GM12878 (cell line): Measurements from ENCODE around the gene TCF23. TPM values are rescaled to one million over a fixed set of nuclear protein-coding genes. Genes with fewer than 3 reads are reported as not detected.

Source experiments
- ATAC-seq: fragments of 200-7000 bp; cut with Tn5 transposase; 3 replicates; pipeline ENCODE4 v1.9.1; 2020; ENCODE audit warnings: mild to moderate bottlenecking, moderate library complexity
- BruUV-seq: library from RNA; stranded (reverse); fragments of 400-500 nt; replicated peaks from 2 replicates; lab custom pipeline; 2021; lab: Mats Ljungman, UMichigan
- CTCF ChIA-PET: fragments of 300-600 bp; sonication (Branson Sonifier 250); formaldehyde crosslinking; extraction: SDS; loops from one replicate; lab custom pipeline; 2021; ENCODE audit warnings: inconsistent platforms; lab: Yijun Ruan, JAX
- POLR2A ChIA-PET: fragments of 350-600 bp; formaldehyde crosslinking; extraction: SDS; loops from one replicate; lab custom pipeline; 2021; ENCODE audit warnings: inconsistent platforms; lab: Charles Lee
- RAD21 ChIA-PET: fragments of 300-600 bp; sonication (Branson Sonifier 250); formaldehyde crosslinking; loops from one replicate; lab custom pipeline; 2023; ENCODE audit warnings: antibody characterized with exemption; ENCODE audit not compliant: unreplicated experiment; lab: Charles Lee
- SMC1A ChIA-PET: fragments of 300-600 bp; sonication (Branson Sonifier 250); formaldehyde crosslinking; loops from one replicate; lab custom pipeline; 2023; ENCODE audit not compliant: unreplicated experiment, uncharacterized antibody; lab: Charles Lee
- DNase-seq: peaks from one replicate; pipeline ENCODE4 v3.0.0-alpha.2; 2011; ENCODE audit warnings: low read depth, low spot score
- FAIRE-seq: peaks from 3 replicates; lab custom pipeline; 2011; peaks lifted over from hg19 to GRCh38; lab: Jason Lieb, UNC
- H2AFZ ChIP-seq: 2 replicates; pipeline ENCODE4 v1.6.0; 2011; ENCODE audit warnings: low read depth, low read length, control low read depth; ENCODE audit not compliant: control insufficient read depth
- H3K27ac ChIP-seq: 2 replicates; pipeline ENCODE4 v1.5.1; 2011; ENCODE audit warnings: control low read depth; ENCODE audit not compliant: control insufficient read depth, insufficient read depth
- H3K27me3 ChIP-seq, 2 experiments: replicated peaks in 1 of 2; 2 replicates each; pipeline versions ENCODE4 v1.6.0 to v1.6.1; 2011; ENCODE audit warnings: low read length in 1 of 2; ENCODE audit not compliant: control insufficient read depth in 2 of 2, insufficient read depth in 2 of 2
- H3K36me3 ChIP-seq, 2 experiments: 2 replicates each; pipeline ENCODE4 v1.5.1; 2011; ENCODE audit warnings: low read length in 1 of 2; ENCODE audit not compliant: control insufficient read depth in 2 of 2, insufficient read depth in 2 of 2
- H3K4me1 ChIP-seq: 2 replicates; pipeline ENCODE4 v1.6.1; 2011; ENCODE audit warnings: mild to moderate bottlenecking, low read length, moderate library complexity, mixed read lengths; ENCODE audit not compliant: control insufficient read depth, insufficient read depth
- H3K4me2 ChIP-seq: 2 replicates; pipeline ENCODE4 v1.6.0; 2011; ENCODE audit warnings: control low read depth; ENCODE audit not compliant: control insufficient read depth, insufficient read depth
- H3K4me3 ChIP-seq: fragments of 200-600 bp; sonication (generic); 2 replicates; pipeline ENCODE4 v1.5.1; 2016
- H3K79me2 ChIP-seq: 2 replicates; pipeline ENCODE4 v1.6.0; 2011; ENCODE audit warnings: low read length; ENCODE audit not compliant: control insufficient read depth, insufficient read depth
- H3K9ac ChIP-seq: 2 replicates; pipeline ENCODE4 v1.8.0; 2011; ENCODE audit warnings: low read length, control low read depth, mixed read lengths; ENCODE audit not compliant: control insufficient read depth, insufficient read depth
- H3K9me3 ChIP-seq: replicated peaks from 3 replicates; pipeline ENCODE4 v1.5.1; 2011; ENCODE audit warnings: mild to moderate bottlenecking, low read length; ENCODE audit not compliant: control insufficient read depth, insufficient read depth
- H4K20me1 ChIP-seq: 2 replicates; pipeline ENCODE4 v1.6.0; 2011; ENCODE audit not compliant: control insufficient read depth, insufficient read depth
- BACH1 ChIP-seq: fragments of 450-650 bp; IDR thresholded peaks from 2 replicates; pipeline ENCODE4 v1.6.1; 2017; ENCODE audit warnings: mild to moderate bottlenecking, borderline replicate concordance
- BCL3 ChIP-seq: IDR thresholded peaks from 2 replicates; pipeline ENCODE4 v1.6.1; 2011; ENCODE audit warnings: borderline replicate concordance, low read depth, mild to moderate bottlenecking, moderate library complexity, low read length; ENCODE audit not compliant: insufficient read depth, poor library complexity, severe bottlenecking
- CHD2 ChIP-seq: IDR thresholded peaks from 2 replicates; pipeline ENCODE4 v1.6.1; 2011; ENCODE audit warnings: low read depth, low read length, improper control_type of control experiment, borderline replicate concordance
- FOS ChIP-seq: IDR thresholded peaks from 3 replicates; pipeline ENCODE4 v1.6.1; 2011; ENCODE audit warnings: borderline replicate concordance; ENCODE audit not compliant: insufficient read length; ENCODE audit errors: extremely low read depth
- IRF4 ChIP-seq: IDR thresholded peaks from 2 replicates; pipeline ENCODE4 v1.6.1; 2011; ENCODE audit warnings: low read depth, low read length
- MLLT1 ChIP-seq: fragments of 450-650 bp; IDR thresholded peaks from 2 replicates; pipeline ENCODE4 v1.6.1; 2016; ENCODE audit warnings: mild to moderate bottlenecking
- NKRF ChIP-seq: fragments of 450-650 bp; conservative IDR thresholded peaks from 2 replicates; pipeline ENCODE4 v1.6.1; 2017; ENCODE audit warnings: mild to moderate bottlenecking, moderate library complexity
- NR2C2 ChIP-seq: IDR thresholded peaks from 2 replicates; pipeline ENCODE4 v1.6.1; 2011; ENCODE audit warnings: borderline replicate concordance, low read depth; ENCODE audit not compliant: control insufficient read depth, insufficient read length
- SMARCA5 ChIP-seq: fragments of 450-650 bp; IDR thresholded peaks from 2 replicates; pipeline ENCODE4 v1.6.1; 2017; ENCODE audit warnings: mild to moderate bottlenecking
- YBX1 ChIP-seq: fragments of 450-650 bp; IDR thresholded peaks from 2 replicates; pipeline ENCODE4 v1.6.1; 2016; ENCODE audit warnings: antibody characterized with exemption
- YY1 ChIP-seq: IDR thresholded peaks from 2 replicates; pipeline ENCODE4 v1.6.1; 2011; ENCODE audit warnings: low read depth, mild to moderate bottlenecking, low read length
- ZBED1 ChIP-seq: IDR thresholded peaks from 2 replicates; pipeline ENCODE4 v1.6.1; 2016; ENCODE audit warnings: borderline replicate concordance
- ZBTB33 ChIP-seq: fragments of 450-650 bp; IDR thresholded peaks from 2 replicates; pipeline ENCODE4 v1.6.1; 2017; ENCODE audit warnings: mild to moderate bottlenecking
- WGBS: methylation state at CpG from one replicate; pipeline ENCODE4 v1.1.6; 2016; ENCODE audit warnings: low lambda C conversion rate; ENCODE audit not compliant: insufficient replicate concordance, insufficient coverage; ENCODE audit errors: missing lambda C conversion rate; 5-methylcytosine and 5-hydroxymethylcytosine counted together
- in situ Hi-C: fragments of 300-500 bp; cut with MboI; formaldehyde crosslinking; loops from 9 replicates; pipeline ENCODE4 v1.14.3; 2018; ENCODE audit warnings: mixed read lengths
- intact Hi-C: fragments of 100-400 bp; cut with micrococcal nuclease; formaldehyde crosslinking; loops from one replicate; pipeline ENCODE4 v1.14.2; 2022; ENCODE audit not compliant: unreplicated experiment
- polyA plus RNA-seq, 11 experiments: library from polyadenylated mRNA; depleted of rRNA in 4 of 11; unstranded in 6 of 11; stranded (reverse) in 5 of 11; fragments of >200 nt; fragmentation: Nextera tagmentation in 4 of 11; fragmentation: Illumina TruSeq in 1 of 11; extraction: Ambion mirVana in 4 of 11; extraction: Trizol in 1 of 11; gene quantifications; 1 replicate in 1 of 11; 2 replicates in 10 of 11; pipeline versions ENCODE4 v1.2.1 to v1.2.3, GENCODE V29; 2011 to 2016; ENCODE audit warnings: inconsistent platforms in 2 of 11, missing spikeins in 2 of 11, low read depth in 1 of 11
- total RNA-seq, 4 experiments: library from RNA; depleted of rRNA in 3 of 4; stranded (reverse); fragments of >200 nt in 3 of 4; fragmentation: Illumina TruSeq in 1 of 4; extraction: Trizol in 1 of 4; gene quantifications; 2 replicates each; pipeline versions ENCODE4 v1.2.1 to v1.2.3, GENCODE V29; 2013 to 2021

TCF23 gene
- total and polyA plus RNA-seq, 10 of the 15 experiments (the other 5 are each of a cell fraction or from before 2014, with no cell fraction given): not detected

- in situ Hi-C loops: no loop called here
- BruUV-seq: no TSS peak
- DNase-seq: no peak
- TF ChIP-seq IRF4 (no peak), NKRF (no peak), NR2C2 (no peak), MLLT1 (peak; percentile 94), YBX1 (no peak), ZBTB33 (no peak), BCL3 (no peak), YY1 (peak; percentile 99), ZBED1 (no peak), FOS (no peak), BACH1 (no peak), SMARCA5 (no peak), CHD2 (no peak)
Observed at GRCh38 chr2:27134781-27135477, 13.9 kb upstream of the TCF23 start.

More at GRCh38 chr2:27134781-27135477, 13.9 kb upstream of the TCF23 start:
- POLR2A ChIA-PET: interaction anchor here (0.6 to 2.2 kb wide), 8 partner anchors 14 to 228 kb away, joined by 3 to 7 read pairs (median 3); partner anchors contain the start of genes ATRAID, MPV17, SLC5A6 and TCF23
- CTCF ChIA-PET: interaction anchor here (0.6 to 2.4 kb wide), 6 partner anchors 25 to 168 kb away, joined by 3 to 19 read pairs (median 10); no protein-coding TSS in a partner anchor
- Histone ChIP-seq H3K36me3 (peaks cover 10 to 17% of the 10 kb centered on the region in 2 experiments), H3K9ac (peak overlapping the region; percentile 12; the same call in 1 of the 2 replicates), H3K4me2 (peak overlapping the region; percentile 82), H4K20me1 (no peaks in the 10 kb centered on the region), H3K9me3 (no peaks in the 10 kb centered on the region), H3K4me3 (peak overlapping the region; percentile 49; the same call in 1 of the 2 replicates), H3K4me1 (peaks cover 8% of the 10 kb centered on the region), H3K27ac (peak overlapping the region; percentile 90; the same call in 1 of the 2 replicates), H3K79me2 (peaks cover 19% of the 10 kb centered on the region), H3K27me3 (no peaks in the 10 kb centered on the region), H2AFZ (peak overlapping the region; percentile 93)
- ATAC-seq: no peak
- RAD21 ChIA-PET: interaction anchor here (0.6 to 2.1 kb wide), 4 partner anchors 31 to 145 kb away, joined by 3 to 13 read pairs (median 8); no protein-coding TSS in a partner anchor
- 56% methylated on average over 32 of the region's 33 CpGs for WGBS
- SMC1A ChIA-PET: interaction anchor here (1.6 to 1.7 kb wide), 2 partner anchors 76 to 168 kb away, joined by 3 to 7 read pairs; no protein-coding TSS in a partner anchor
- no peak for FAIRE-seq
- intact Hi-C loops: loop anchor here (5.0 kb wide), 1 partner anchor 47 kb away; no protein-coding TSS in a partner anchor
